OCI-M1 (cell line): ENCODE measurements around the gene HSD17B3.
A peak's percentile ranks its signal among the peaks of the same experiment; 100 is the strongest.
"Not testable (repeated sequence)": the region's sequence is repeated elsewhere in the genome, so short reads cannot be mapped to it uniquely, and the experiment has no call there.

Source experiments
- DNase-seq: peaks from one replicate; lab custom pipeline; 2025; lab: John Stamatoyannopoulos, UW

Gene HSD17B3

DNA sequence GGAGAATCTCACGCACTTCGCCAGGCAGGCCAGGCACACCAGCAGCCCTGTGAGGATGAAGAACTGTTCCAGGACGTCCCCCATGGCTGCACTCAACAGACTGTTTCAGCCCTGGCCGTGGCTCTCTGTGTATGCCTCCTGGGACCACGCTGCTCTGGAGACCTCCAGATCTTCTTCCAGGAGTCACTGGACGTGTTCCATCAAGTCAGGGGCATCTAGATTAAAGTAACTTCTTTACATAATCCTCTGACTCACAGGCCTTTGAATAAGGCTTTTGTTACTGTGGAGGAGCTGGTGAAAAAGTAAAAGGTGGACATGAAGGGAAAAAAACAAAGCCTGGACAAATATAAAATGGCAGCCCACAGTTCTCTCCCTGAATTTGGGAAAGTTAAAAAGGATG lies at the start of gene HSD17B3:
Gene HSD17B3 (minus strand): TSS at position 156 of the 400 bp plus-strand sequence. CDS start 72 bp downstream, at position 84.
- no peak for DNase-seq

DNA sequence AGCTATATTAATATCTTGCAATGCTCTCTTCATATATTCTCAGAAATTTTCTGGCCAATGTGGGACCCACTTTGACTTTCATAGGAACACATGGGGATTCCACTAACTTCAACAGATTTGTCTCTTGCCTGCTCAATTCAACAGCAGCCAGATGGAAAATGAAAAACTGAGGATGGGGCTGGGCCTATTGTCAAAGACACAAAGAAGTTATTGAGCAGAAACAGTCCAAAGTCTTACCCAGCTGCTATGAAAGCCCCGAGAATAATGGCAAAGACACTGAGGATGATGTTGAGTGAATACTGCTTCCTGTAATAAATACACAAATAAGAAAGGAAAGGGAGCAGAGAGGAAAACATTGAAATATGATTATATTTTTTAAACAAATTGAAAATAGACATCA lies 48.9 kb upstream of the HSD17B3 start:
- DNase-seq = no peak

DNA sequence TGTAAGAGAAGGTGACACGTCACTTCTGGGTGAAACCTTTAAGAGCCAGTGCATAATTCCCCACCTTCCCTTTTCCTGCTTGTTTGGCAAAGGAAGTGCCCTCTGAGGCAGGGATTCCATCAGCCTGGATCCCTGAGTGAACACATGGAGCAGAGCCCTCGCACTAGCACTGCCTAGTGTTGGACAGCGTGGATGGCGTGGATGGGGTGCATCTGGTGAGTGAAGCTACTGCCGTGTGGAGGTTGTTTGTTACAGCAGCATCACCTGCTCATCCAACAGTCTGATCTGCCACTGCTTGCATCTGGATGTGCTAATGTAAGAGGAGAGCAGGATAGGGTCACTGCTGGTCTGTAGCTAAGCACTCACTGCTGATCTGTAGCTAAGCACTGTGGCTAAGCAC lies 46.3 kb upstream of the HSD17B3 start:
- no peak for DNase-seq

DNA sequence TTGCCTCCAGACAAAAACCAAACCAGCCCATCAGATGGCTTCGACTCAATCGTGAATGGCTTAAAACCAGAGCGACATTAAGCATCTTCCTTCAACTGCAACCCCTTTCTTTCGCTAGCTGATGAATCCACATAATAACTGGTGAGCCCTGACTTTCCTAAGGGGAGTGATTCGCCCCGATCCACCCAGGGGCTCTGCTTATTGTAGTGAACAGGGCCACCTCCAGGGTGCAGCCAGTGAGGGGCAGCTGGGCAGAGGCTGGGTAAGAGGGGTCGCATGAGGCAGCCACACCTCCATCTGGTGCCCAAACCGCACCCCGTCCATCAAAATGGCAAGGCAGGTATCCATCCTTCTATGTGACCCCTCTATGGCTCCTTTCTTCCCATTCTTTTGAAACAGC lies 43.6 kb upstream of the HSD17B3 start:
- no peak for DNase-seq

DNA sequence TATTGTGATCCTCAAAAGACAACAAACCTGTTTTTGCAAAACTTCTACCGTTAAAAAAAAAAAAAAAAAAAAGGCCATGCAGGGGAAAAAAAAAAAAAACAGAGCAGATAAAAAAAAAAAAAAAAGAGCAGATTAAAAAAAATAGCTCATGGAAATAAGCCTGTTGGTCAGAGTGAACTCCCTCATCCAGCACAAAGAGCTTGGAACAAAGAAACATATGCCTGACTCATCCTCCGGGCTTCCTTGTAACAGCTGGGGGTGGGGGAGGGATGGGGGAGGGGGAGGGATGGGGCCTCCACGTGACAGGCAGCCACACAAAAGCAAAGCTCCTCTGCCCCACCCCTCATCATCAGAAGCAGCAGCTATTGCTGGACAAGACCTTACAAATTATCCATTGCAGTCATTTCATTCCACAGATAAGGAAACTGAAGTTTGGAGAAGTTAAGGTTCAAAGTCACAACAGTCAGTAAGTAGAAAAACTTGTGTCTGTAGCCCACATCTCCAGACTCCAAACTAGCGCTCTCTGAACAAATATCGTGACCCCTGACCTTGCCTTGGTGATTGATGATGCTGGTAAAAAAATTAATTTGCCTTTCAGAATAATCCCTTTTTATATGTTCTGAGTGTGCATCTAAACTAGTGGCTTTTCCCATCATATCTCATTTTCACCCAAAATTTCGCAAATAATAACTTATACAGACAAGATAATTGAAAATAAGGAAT lies 42.6 kb upstream of the HSD17B3 start:
- peak; percentile 71 for DNase-seq

DNA sequence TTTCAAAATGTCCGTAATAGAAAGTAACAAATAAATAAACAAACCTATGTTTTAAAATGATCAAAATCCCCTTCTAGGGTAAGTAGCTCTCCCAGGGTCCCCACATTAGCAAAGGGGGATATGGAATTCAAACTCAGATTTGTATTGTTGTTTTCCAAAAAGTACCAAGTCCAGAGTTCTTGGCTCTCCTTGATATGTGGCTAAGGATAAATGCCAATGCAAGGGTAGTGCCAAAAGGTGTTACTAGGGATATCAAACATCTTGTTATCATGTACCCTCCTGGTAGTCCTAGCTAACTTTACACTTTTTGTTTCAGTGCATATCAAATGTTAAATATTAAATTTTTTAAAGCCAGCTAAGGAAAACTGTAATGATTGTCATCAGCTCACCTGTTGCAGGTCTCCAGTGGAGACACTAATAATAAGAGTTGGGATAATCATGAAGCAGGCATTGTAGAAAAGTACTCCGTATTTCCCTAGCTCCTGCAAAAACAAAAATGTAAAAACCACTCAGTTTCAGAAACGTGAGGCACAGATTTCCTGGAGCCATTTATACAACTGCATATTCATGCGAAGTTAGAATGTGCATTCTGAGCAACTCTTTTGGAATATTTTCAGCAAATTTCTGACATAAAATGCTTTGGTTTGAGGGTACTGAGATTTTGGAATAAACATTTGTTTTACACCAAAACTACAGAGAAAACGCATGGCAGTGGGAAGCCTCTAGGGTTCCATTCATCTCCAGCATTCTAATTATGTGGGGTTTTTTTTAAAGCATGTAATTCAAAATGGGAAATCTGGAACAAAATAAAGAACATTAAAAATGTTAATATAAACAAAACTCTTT lies 41.8 kb upstream of the HSD17B3 start:
- DNase-seq = no peak

DNA sequence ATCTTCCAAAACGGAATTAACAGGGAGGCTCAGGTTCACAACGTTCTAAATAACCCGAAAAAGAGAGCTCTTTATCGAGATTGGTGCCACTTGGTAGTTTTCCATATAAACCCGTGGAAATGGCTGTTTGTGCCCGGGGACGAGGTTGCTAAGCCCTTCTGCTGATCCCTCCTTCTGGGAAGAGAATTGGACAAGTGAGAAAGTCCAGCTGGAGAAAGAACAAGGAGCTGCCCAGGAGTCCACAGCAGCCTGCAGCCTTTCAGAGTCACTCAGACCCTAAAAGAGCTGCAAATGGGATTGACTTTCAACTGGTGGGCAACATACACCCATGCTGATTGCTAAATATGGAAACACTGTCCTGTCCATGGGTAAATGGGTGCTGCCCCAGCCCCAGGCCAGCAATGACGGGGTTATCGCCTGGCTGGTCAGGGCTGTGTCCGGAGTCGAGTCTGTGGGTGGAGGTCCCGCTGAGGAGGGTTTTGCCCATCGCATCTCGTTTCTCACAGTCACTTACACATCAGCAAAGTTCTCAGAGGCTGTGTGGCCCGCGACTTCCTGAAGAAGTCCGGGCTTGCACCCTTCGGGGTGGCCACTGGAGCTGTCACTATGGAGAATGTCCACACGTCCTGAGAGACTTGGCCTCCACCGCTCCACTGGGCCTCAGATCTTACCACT lies 40.7 kb upstream of the HSD17B3 start:
- DNase-seq = no peak

DNA sequence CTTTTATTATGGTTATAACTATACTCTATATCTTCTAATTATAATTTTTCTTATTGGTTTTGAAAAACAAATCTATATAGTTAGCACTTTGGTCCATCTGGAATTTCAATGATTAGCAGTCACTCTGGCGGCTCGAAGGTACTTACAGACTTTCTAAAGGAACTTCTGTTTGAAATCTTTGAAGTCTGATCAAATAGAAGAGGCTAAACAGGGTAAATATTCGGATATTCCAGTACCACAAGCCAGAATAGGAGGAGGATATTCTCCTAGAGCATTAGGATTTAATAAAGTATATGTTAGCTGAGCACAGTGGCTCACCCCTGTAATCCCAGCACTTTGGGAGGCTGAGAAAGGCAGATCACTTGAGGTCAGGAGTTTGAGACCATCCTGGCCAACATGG lies 38.7 kb upstream of the HSD17B3 start:
- no peak for DNase-seq

DNA sequence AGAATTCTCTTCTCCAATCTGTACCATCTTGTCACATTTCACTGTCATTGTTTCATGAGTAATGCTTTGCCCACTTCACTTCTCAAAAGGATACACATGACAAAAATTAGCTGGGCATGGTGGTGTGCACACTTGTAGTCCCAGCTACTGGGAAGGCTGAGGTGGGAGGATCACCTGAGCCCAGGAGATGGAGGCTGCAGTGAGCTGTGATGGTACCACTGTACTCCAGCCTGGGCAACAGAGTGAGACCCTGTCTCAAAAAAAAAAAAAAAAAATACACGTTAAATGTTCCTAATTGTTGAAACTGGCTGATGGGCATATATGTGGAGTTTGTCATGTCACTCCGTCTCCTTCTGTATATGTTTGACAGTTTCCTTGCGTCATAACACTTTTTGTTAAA lies 36.3 kb upstream of the HSD17B3 start:
- DNase-seq = no peak

DNA sequence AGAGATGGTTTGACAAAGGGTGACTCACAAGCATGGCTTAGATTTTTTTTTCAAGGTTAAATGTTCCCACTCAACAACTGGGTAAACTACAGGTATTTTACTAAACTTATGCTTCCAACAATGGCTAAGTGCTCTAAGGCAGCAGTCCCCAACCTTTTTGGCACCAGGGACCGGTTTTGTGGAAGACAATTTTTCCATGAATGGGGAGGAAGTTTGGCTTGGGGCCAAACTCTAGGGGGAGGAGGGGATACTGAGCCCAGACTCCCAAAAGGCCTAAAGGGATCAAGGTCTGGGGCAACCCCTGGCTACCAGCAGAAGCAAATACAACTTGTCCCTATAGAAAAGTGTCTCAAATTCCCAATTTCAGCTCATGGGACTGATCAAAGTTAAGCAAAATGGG lies 32.0 kb upstream of the HSD17B3 start:
- no peak for DNase-seq

DNA sequence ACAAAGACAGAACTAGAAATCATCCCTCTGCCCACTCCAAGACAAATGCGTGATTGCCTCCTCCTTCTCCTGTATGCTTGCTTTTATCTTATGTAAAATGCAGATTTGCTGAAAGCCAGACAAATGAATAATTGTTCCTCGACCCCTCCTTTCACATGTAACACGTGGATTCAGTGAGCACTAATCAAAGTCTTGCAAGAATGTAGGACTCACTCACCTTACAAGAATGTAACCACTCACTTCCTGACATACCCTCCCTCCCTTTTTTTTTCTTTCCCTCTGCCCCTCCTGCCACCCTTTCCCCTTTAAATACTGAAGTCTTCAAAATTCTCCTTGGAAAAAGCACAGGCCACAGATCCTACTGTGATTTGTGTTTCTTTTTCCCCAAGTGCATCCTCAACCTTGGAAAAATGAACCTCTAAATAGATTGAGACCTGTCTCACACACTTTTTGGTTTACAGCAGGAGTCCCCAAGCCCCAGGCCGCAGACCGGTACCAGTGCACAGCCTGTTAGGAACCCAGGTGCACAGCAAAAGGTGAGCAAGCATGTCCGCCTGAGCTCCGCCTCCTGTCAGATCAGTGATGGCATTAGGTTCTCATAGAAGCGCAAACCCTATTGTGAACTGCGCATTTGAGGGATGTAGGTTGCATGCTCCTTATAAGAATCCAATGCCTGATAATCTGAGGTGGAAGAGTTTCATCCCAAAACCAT lies 29.4 kb upstream of the HSD17B3 start:
- DNase-seq = no peak

DNA sequence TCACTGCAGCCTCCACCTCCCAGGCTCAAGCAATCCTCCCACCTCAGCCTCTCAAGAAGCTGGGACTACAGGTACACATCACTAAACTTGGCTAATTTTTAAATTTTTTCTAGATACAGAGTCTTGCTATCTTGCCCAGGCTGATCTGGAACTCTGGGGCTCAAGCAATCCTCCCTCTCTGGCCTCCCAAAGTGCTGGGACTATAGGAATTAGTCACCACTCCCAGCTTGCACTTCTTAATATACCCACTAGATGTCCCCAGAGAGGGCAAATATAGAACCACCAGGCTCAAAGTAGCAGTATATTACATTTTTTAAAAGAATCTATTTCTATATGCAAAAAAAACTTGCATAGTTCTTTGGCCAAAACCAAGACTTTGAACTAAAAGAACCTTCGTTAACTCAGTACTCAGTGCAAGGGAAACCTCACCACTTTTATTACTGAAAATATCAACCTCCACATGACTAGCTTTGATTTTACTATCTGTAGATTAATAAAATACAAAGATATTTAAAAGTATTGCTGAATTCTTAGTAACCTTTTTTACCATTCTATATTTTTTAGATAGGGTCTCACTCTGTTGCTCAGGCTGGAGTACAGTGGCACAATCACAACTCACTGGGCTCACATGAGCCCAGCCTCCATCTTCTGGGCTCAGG lies 25.8 kb upstream of the HSD17B3 start:
- peak; percentile 71 for DNase-seq

DNA sequence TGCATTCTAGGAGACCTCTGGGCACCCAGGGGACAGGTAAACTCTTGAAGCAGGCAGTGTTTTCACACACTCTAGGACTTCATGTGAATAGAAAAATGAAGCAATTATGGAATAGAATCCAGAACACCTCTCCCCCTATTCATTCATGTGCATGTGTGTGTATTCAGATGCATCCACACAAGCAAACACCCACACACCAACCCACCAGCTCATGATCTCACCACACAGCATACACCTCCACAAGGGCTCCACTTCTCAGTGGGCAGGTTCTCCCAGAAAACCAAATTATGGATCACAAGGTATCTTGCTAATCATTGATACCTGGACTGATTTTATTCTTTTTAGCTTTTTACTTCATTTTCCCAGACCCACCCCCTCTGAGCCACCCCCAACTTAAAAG lies 21.2 kb upstream of the HSD17B3 start:
- DNase-seq = no peak

DNA sequence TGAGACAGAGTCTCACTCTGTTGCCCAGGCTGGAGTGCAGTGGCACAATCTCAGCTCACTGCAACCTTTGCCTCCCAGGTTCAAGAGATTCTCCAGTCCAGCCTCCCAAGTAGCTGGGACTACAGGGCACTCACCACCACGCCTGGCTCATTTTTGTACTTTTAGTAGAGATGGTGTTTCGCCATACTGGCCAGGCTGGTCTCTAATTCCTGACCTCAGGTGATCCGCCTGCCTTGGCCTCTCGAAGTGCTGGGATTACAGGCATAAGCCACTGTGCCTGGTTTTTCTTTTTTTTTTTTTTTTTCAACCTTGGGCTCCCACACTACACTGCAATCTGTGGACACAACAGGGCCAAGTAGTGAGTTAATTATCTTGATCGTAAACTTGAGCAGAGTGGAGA lies 20.8 kb upstream of the HSD17B3 start:
- DNase-seq = not testable (repeated sequence)

DNA sequence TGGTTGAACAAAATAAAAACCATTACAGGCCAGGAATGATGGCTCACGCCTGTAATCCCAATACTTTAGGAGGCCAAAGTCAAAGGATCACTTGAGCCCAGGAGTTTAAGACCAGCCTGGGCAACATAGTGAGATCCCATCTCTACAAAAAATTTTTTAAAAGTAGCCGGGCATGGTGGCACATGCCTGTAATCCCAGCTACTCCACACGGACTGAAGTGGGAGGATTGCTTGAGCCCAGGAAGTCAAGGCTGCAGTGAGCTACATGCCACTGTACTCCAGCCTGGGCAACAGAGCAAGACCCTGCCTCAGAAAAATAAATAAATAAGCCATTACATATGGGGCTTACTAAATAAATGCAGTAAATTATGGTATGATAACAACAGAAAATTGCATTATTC lies 20.2 kb upstream of the HSD17B3 start:
- not testable (repeated sequence) for DNase-seq

DNA sequence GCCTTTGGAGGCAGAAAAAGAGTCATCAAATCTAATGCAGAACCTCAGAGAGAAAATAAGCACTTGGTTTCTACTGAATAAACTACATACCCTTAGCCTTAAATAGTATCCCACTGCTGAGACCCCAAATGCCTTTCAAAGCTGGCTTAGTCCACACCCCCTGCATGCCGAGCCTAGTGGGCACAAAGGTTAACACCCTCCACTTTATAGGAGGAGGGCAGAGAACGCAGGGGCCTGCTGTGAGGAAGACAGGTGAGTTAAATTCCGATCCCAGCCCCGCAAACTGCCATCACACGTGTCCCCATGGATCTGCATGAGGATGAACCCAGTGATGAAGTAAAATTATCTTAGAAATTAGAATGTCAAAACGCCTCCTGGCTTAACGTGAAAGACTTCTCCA lies 19.5 kb upstream of the HSD17B3 start:
- no peak for DNase-seq

DNA sequence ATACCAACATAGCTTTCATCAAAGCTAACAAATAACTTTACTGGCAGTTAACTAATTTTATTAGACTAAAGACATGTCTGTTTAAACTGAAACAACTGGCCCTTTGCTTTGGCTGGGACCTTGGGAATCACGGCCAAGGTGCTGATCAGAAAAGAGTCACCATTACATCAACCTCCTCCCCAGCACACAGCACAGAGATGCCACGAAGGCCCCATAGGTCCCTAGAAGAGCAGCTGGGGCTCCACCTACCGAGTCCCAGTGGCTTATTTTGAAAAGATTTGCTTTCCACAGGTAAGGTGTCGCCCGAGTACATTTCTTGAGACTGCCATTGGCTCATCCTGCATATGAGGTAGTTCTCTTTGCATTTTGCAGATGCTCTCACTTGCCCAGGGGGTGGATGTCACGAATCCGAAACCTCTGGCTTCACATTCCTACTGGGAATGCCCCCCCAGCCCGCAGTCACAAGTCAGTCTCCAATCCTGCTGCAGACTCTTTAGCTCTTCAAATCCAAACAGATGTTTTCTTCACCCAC lies 18.8 kb upstream of the HSD17B3 start:
- no peak for DNase-seq

DNA sequence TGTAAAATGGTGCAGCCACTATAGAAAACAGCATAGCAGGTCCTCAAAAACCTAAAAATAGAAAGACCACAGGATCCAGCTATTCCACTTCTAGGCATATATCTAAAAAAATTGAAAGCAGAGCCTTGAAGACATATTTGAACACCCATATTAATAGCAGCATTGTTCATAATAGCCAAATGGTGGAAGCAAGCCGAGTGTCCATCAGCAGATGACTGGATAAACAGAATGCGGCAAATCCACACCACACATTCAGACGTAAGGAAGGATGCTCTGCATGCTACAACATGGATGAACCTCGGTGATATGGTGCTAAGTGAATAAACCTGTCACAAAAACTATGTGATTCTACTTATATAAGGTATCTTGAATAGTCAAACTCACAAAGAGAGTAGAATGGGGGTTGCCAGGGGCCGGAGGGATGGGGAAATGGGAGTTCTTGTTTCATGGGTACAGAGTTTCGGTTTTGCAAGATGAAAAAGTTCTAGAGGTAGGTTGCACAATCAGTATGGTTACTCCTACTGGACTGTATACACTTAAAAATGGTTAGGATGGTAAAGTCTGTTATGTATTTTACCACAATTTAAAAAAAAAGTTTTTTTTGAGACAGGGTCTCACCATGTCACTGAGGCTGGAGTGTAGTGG lies 17.1 kb upstream of the HSD17B3 start:
- DNase-seq = no peak

DNA sequence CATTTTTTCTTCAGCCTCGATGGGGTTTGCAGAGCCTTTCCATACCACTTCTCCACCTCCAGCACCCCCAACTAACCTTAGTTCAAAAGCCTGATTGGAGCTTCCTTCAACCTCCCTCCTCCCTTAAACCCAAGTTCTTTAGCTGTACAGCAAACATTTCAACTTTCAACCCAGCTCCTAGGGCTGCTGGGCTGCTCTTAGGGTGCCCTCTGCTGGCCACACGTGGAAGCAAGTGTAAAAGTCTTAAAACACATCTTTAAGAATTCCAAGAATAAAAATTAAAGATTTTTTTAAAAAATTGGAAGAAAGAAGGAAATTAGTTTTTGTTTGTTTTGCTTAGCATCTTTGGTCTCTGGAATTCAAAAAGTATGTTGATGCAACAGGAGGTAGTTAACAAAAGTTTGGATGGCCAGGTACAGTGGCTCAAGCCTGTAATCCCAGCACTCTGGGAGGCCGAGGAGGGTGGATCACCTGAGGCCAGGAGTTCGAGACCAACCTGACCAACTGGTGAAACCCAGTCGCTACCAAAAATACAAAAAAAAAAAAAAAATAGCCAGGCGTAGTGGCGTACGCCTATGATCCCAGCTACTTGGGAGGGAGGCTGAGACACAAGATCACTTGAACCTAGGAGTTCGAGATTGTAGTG lies 15.5 kb upstream of the HSD17B3 start:
- peak; percentile 70 for DNase-seq

DNA sequence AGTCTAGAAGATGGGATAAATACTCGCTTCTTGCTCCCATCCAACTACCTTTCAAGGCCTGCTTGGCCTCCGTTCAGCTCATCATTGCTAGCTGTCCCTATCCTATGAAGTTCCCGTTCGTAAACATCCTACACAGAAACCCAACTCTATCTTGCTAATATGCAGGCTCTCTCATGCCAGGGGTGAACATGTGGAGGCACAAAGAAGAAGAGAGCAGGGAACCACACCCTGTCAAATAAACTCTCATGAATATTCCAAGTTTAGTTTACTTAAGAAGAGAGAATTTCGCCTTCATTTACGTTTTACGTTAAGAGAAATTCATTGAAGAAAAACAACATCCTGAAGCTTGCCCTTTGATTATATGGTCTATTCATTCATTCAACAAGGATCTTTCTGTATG lies 7.9 kb upstream of the HSD17B3 start:
- DNase-seq = no peak
